ENCODE measurements around the gene C1orf174. TPM values are rescaled to one million over a fixed set of nuclear protein-coding genes. Genes with fewer than 3 reads are reported as not detected.

Gene C1orf174
- 30.8 and 55.3 TPM in 2 replicates for total RNA-seq

- peak; percentile 97 for DNase-seq (ENCODE audit: low read depth, low spot score)
Measured at GRCh38 chr1:3900150-3900968, at the start of gene C1orf174. Gene C1orf174 (minus strand): TSS chr1:3900272. CDS start chr1:3900186, 86 bp downstream.

GRCh38 chr1:3948344-3948743 lies 48.3 kb upstream of the C1orf174 start:
- no peak for DNase-seq (ENCODE audit: low read depth, low spot score)

- no peak for DNase-seq (ENCODE audit: low read depth, low spot score)
Measured at GRCh38 chr1:3945916-3946840, 46.1 kb upstream of the C1orf174 start.

- no peak for DNase-seq (ENCODE audit: low read depth, low spot score)
Measured at GRCh38 chr1:3945222-3945621, 45.1 kb upstream of the C1orf174 start.

GRCh38 chr1:3944578-3945125 lies 44.6 kb upstream of the C1orf174 start:
- DNase-seq (ENCODE audit: low read depth, low spot score): no peak

GRCh38 chr1:3943806-3944577 lies 43.9 kb upstream of the C1orf174 start:
- DNase-seq (ENCODE audit: low read depth, low spot score): no peak

GRCh38 chr1:3943123-3943431 lies 43.0 kb upstream of the C1orf174 start:
- DNase-seq (ENCODE audit: low read depth, low spot score): no peak

- DNase-seq (ENCODE audit: low read depth, low spot score): no peak
Measured at GRCh38 chr1:3942416-3943122, 42.5 kb upstream of the C1orf174 start.

GRCh38 chr1:3940754-3941345 lies 40.8 kb upstream of the C1orf174 start:
- DNase-seq (ENCODE audit: low read depth, low spot score): no peak

GRCh38 chr1:3940081-3940753 lies 40.1 kb upstream of the C1orf174 start:
- no peak for DNase-seq (ENCODE audit: low read depth, low spot score)

- no peak for DNase-seq (ENCODE audit: low read depth, low spot score)
Measured at GRCh38 chr1:3939242-3940080, 39.4 kb upstream of the C1orf174 start.

GRCh38 chr1:3932156-3932919 lies 32.3 kb upstream of the C1orf174 start:
- DNase-seq (ENCODE audit: low read depth, low spot score): no peak

GRCh38 chr1:3931007-3931912 lies 31.2 kb upstream of the C1orf174 start:
- DNase-seq (ENCODE audit: low read depth, low spot score): no peak

- no peak for DNase-seq (ENCODE audit: low read depth, low spot score)
Measured at GRCh38 chr1:3930301-3931006, 30.4 kb upstream of the C1orf174 start.

GRCh38 chr1:3929126-3929525 lies 29.1 kb upstream of the C1orf174 start:
- DNase-seq (ENCODE audit: low read depth, low spot score): no peak

GRCh38 chr1:3928586-3928985 lies 28.5 kb upstream of the C1orf174 start:
- DNase-seq (ENCODE audit: low read depth, low spot score): no peak

Measured in pulmonary artery endothelial cell (primary cell).